SIG-M5 treated with dmso at 0.1 percent for 504 hours (cell line): ENCODE measurements around the gene MRPL37.
"Not testable (repeated sequence)": the region's sequence is repeated elsewhere in the genome, so short reads cannot be mapped to it uniquely, and the experiment has no call there.

Experiments used
- DNase-seq: peaks from one replicate; lab custom pipeline; 2025; ENCODE audit not compliant: unreplicated experiment; lab: John Stamatoyannopoulos, UW

MRPL37 gene

DNA sequence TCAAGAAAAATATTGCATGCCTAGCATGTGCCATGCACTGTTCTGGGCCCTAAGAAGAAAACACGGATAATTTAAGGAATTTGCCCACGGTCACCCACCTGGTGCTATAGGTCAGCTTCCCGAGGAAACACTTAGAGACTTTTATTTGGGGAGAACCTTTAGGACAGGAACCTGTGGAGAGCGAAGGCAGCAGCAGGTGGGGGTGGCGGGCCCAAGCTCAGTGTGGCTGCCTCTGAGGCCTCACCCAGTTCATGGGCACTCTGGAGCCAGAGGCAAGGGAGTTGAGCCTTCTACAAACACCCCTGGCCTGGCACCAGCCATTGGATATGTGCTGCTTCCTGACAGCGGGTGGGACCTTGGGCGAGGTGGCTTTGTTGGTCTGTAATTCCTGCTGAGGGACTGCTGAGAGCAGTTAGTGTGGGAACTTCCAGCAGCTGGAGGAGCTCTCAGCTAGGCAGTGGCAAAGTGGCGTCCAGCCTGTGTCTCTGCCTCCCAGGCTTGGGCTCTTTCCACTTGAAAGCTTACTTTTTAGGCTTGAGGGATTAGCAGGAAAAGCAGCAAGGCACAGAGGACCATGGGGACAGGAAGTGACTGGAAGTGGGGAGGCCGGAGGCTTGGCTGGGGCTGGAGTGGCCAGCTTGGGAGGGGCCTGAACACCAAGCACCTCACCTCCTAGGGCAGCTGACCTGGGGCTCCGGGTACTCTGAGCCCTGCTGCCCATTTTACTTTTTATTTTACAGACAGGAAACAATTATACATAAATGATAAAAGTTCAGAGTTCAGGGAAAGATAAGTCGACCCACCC, 19.1 kb downstream of the MRPL37 start:
- DNase-seq = no peak

DNA sequence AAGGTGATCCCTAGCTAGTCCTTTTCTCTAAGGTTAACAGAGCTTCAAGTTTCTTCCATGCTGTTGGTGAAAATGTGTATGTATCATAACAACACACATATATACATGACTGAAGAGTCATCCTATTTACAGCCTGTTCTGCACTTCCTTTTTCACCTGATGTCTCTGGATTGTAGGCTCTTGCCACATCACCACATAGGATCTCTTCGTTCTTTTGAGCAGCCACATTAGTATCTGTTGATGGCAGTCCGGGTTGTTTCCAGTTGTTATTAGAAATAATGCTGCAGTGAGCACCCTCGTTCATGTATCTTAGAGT, 19.7 kb downstream of the MRPL37 start:
- DNase-seq = peak; percentile 25

DNA sequence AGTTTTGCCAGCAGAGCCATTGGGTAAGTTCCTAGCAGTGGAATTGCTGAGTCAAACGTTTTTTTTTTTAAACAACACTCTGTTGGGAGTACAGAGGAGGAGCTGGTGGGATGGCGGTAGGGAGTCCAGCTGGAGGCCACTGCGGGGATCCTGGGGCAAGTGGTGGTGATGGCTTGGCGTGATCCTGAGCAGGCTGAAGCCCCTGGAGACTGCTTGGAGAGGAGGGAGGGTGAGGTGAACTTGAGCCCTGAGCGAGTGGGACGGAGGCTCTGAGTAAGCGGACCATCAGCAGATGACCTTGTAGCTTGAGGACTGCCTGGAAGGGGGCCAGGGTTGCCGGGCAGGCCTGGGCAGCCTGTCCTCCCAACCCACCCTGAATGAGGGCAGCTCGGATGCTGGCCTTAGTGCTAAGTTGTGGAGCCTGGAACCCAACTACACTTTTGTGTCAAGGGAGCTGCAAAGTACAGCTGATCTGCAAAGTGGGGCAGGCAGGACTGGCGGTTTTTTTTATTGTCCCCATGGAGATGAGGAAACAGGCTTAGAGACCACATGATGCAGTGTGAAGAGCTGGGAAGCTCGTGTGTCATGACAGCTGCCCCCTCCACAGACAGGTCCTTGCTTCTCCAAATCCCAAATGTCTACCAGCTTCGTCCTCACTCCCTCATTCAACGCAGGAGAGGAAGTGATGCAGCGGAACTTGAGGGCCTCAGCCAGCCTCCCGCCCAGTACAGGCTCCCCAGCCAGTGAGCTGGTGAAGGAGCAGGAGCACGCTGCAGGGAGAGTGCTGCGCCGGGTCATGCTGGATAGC, 20.2 kb downstream of the MRPL37 start:
- DNase-seq = peak; percentile 58

DNA sequence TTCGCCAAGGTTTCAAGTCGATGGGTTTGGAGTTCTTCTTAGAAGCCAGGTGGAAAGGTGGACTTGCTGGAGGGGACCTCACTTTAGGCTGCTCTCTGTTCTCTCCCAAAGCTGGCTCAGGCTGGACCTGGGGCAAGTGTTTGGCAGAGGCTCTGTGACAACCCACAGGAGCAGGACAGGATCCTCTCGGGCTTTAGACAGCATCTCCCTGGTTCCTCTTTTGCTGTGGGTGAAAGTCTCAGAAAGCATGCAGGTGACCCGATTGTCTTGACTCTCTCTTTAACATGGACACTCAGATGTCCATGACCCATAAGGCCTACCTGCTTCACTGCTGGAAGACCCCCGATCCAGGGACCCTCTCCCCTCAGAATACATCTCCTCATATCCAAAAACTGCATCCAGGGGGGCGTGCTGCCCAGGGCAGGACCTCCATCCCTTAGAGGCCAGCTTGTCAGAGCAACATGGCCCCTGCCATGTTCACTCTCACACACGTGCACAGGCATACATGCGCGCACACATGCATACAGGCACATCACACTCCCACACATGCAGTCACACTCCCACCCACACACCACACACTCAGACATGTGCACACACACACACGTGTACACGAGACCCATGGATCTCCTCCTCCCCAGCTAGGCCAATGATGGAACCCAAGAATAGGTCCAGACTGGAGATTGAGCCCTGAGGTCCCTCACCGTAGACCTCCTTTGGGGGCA, 21.3 kb downstream of the MRPL37 start:
- no peak for DNase-seq

DNA sequence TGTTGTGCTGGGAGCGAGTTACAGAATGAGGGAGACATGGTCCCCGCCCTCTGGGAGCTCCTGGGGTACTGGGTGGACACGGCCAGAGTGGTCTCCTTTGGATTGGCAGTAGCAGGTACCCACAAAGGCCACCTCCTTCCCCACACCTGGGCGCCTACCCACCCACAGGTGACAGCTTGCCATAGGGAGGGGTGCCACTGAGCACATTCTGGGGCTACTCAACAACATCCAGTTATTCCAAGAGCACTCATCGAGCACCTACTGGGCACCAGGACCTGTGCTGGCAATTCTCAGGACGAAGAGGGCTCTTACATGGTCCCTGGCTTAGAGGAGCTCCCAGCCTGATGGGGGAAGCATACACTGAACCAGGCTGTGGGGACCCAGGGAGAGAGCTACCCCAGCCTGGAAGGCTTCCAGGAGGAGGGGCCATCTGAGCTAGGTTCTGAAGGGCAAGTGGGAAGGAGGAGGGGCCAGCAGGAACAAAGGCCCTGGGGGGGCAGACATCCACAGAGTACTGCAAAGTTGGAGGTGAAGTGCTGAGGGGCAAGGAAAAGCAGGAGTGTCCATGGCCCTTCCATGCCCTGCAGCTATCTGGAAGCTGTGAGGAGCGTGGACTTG, 22.0 kb downstream of the MRPL37 start:
- DNase-seq = no peak

DNA sequence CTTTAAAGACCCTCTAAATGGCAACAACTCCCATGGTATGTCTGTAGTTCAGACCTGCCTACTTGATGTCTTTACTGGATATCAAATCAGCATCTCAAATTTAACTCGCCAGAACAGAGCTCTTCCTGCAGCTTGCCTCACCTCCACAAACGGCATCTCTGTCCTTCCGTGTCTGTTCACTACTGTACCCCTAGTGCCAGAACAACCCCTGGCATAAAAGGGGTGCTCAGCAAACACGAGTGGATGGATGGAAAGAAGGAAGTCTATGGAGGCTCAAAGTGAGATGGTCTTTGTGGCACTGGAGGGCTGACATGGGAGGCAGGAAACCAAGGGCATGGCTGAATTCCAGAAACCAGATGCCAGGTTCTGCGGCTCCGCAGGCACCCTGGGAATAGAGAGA, 22.7 kb downstream of the MRPL37 start:
- DNase-seq = no peak

DNA sequence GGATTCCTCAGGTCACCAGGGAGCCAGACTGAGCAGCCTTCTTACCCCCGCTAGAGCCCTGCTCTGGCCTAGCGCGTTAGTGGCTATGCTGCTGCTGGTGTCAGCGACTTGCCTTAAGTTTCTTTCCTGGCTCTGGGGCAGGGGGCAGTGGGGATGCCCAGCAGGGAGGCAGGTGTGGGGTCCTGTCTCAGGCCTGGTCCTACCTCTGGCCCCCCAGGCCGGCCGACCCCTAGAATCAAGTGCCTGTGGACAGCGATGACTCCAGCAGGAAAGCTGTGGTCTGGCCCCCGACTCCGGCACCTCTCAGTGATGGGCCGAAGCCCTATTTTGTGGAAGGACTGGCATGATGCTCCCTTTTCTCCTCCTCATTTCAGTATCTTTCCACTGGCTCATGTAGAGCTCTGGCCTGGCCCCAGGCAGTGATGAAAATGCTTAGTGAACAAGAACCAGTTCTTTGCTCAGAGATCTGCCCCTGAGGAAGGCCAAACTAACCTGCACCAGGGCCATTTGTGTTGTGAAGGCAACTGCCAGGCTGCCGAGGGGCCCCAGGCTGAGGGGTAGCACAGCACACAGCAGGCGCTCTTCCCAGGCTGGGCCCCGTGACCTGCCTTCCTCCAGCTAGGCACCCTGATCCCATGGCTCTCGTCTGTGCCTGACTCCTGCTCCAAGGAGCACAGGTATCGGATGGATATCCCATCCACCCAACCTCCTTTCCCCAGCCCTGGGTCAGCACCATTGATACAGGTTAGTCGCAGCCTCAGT, 23.7 kb downstream of the MRPL37 start:
- no peak for DNase-seq

DNA sequence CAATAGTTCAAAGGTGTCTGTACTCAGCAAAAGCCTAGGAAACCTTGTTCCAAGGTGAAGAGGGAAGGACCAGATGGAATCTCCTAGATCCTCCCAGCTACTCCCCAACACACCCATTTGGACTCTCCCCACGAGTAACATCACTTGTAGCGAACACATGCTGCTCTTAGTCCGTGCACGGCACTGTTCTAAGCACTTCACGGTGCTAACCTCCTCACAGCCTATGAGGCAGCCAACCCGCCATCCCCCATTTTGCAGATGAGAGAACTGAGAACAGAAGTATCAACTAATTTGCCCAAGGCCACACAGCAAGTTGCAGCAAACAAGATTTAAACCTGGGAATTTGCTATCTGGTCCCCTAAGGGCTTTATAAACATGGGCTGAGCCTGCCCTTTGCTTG, 24.3 kb downstream of the MRPL37 start:
- DNase-seq = no peak

DNA sequence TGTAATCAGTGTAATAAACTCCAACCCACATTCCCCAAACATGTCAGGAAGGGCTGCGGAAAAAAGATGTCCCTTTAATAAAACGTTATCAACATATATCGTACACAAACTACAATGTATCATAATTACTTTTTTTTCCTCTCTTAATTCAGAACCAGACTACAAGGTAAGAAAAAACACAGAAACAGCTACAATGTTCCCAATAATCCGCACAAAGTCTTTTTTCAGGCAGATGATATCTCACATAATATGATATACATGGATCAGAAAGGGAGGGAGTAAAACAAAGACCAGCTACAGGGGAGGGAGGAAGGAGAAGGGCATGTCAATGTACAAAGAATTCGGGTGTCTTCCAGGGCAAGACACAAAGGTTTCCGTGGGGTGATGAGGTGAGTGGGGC, 25.4 kb downstream of the MRPL37 start:
- DNase-seq = no peak

DNA sequence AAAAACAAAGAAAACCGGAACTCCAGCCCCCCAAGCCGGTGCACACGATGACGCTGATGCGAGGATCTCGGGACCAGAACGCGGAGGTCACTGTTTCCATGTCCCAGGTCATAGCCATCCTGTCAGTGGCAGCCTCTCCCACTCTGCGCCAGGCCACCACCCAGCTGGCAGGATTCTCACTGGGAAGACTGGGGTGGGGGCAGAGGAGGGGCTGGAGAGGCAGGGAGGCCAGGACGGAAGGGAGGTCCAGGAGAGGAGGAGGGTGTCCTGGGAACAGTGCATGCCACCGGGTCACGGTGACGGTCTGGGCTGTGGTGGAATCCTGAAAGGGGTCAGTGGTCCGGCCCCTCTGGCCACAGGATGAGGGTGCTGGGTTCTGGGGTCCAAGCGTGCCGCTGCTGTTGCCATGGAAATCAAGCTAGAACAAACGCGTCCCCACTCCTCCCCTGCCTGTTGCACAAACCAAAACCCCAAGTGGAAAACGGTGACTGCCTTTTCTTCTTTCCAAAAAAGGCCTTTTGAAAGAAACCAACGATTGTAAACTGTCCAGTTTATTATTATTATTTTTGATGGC, 26.1 kb downstream of the MRPL37 start:
- DNase-seq = no peak

DNA sequence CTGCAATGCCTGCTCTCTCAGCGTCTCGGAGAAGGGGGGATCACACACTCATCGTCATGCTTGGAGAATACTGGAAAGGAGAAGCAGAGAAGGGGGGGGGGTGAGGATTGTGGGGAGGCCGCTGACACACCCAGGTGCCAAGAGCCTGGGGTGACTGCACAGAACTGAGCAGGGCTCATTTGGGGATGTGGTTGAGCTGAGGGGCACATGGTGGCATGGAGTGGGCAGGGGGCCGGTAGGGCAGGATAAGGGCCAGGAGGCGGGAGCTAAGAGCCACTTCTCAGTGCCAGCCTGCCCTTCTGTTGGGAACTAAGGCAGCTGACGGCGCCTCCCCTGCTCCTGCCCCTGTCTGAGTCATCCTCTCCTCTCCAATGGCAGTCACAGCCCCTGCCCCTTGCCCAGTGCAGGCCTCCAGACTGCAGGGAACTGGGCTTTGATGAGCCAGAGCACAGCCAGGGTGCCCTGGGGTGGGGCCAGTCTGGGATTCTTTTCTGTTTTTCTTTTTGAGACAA, 27.2 kb downstream of the MRPL37 start:
- DNase-seq = peak; percentile 45

DNA sequence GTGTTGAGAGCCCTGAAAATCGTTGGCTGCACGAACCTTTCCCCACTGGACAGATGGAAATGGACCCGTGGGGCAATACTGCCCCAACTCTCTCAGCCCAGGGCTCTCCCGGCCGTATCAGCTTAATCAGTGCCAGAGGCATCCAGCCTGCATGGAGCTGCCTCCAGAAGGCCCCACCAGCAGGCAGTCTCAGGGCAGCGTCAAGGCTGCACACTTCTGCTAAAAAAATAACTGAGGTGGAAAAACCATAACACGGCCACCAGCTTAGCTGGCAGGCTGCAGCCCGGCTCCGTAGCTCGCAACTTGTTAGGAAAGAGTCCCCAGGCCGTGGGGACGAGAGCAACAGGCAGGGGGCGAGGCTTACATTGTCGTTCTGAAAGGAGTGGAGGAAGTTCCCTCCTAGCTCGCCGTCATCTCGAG, 27.9 kb downstream of the MRPL37 start:
- DNase-seq = peak; percentile 25

DNA sequence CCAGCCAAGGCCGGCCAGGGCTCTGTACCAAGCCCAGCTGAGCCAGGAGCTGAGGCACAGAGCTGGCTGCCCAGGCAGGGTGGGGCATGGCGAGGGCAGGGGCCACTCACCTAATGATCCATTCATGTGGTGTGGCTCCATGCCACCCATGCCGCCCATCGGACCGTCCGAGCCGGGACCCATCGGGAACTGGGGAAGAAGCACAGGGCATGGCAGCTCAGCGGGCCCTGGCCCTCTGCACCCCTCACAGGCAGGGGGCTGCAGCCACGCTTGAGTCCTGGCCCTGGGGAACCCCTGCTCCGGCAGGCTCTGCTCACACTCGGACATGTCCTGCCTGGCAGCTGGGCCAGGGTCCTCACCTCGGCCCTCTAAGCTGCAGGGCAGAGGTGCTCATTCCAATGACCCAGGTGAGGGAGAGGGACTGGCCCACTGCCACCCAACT, 28.7 kb downstream of the MRPL37 start:
- no peak for DNase-seq

DNA sequence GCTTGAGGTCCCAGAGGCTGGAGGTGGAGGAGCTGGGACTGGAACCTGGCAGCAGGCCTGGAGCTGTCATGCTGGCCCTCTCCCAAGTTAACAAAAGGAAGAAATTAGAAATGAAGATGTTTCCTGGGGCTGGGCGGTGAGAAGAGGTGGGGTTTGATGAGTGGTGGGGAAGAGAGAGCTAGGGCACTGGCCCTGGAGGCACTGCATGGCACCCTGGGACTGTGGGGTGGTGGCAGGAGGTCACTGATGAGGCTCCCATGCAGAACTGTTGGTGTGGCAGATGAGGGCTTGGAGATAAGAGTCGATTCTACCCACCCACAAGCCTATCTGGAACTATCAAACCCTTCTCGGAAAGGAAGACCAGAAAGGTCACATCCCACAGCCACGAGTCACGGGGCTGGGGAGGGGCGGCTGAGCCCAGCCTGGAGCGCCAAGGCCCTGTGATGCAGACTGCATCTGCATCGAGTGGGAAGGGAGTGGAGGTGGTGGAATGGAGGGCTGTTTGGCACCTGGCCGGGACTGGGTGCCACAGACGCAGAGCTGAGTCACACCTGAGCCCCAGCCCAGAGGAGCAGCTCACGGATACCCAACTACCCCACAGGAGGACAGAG, 29.4 kb downstream of the MRPL37 start:
- DNase-seq = no peak

DNA sequence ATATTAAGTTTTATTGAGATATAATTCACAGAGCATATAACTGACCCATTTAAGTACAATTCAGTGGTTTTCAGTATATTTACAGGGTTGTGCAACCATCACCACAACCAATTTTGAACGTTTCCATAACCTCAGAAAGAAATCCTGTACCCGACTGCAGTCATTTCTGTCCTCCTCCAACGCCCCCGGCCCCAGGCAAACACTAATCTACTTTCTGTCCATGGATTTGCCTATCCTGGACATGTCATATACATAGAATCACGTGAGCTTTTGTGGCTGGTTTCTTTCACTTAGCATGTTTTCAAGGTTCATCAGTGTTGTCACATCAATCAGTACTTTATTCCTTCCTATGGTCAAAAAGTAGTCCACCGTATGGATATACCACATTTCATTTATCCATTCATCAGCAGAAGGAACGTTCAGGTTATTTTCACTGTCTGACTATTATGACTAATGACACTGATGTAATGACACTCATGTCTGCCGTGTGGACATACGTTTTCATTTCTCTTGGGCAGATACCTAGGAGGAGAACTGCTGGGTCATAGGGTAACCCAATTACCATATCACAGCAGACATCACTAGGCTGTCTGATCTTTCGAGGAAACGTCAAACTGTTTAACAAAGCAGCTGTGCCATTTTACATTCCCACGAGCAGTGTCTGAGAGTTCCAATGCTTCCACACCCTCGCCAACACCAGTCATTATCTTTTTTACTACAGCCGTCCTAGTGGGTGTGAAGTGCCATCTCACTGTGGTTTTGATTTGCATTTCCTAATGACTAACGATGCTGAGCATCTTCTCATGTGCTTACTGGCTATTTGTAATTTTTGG, 30.8 kb downstream of the MRPL37 start:
- no peak for DNase-seq

DNA sequence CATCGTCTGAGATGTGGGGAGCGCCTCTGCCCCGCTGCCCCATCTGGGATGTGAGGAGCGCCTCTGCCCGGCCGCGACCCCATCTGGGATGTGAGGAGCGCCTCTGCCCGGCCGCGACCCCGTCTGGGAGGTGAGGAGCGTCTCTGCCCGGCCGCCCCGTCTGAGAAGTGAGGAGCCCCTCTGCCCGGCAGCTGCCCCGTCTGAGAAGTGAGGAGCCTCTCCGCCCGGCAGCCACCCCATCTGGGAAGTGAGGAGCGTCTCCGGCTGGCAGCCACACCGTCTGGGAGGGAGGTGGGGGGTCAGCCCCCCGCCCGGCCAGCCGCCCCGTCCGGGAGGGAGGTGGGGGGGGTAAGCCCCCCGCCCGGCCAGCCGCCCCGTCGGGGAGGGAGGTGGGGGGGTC, 33.2 kb downstream of the MRPL37 start:
- DNase-seq = not testable (repeated sequence)

DNA sequence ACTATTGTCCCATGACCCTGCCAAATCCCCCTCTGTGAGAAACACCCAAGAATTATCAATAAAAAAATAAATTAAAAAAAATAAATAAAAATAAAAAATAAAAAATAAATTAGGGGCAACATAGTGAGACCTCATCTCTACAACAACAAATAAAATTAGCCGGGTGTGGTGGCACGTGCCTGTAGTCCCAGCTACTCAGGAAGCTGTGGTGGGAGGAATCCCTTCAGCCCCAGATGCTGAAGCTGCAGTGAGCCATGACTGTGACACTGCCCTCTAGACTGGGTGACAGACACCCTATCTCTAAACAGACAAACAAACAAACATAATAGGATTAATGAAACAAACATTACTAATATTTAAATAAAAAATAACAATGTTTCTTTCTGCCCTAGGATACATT, 34.3 kb downstream of the MRPL37 start:
- no peak for DNase-seq

DNA sequence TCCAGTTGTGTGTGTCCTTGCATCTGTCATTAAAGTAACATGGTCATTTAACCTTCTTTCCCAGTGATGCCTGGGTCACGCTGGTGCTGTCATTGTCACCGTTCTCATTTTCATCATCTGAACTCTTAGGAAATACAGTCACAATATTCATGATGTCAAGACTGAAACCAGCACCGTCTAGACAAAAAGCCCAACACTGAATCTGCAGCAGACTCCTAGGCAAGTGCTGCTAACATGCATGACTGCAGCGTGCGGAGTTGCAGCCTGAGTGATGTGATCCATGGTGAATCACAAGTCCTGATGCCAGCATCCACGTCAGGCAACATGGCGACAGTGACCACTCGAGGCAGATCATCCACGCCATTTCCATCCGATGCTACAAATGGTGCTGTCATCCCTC, 37.6 kb downstream of the MRPL37 start:
- DNase-seq = no peak
